IMR-90 (cell line): ENCODE results near the gene BRINP1. TPM values are rescaled to one million over a fixed set of nuclear protein-coding genes. Genes with fewer than 3 reads are reported as not detected.

ENCODE experiments used
- ATAC-seq: fragments of 200-7000 bp; cut with Tn5 transposase; 2 replicates; pipeline ENCODE4 v1.9.1; 2020; ENCODE audit warnings: low read depth, mild to moderate bottlenecking, moderate library complexity
- BruUV-seq: library from RNA; stranded (reverse); fragments of 400-500 nt; replicated peaks from 2 replicates; lab custom pipeline; 2021; lab: Mats Ljungman, UMichigan
- CTCF ChIA-PET: fragments of 300-600 bp; formaldehyde crosslinking; extraction: SDS; loops from one replicate; lab custom pipeline; 2021; ENCODE audit warnings: antibody characterized with exemption; lab: Yijun Ruan, JAX
- POLR2A ChIA-PET: fragments of 300-600 bp; sonication (Branson Sonifier 250); formaldehyde crosslinking; loops from one replicate; lab custom pipeline; 2022; ENCODE audit warnings: antibody characterized with exemption; ENCODE audit not compliant: unreplicated experiment; lab: Charles Lee
- DNase-seq: peaks from one replicate; pipeline ENCODE4 v3.0.0; 2013
- H2AFZ ChIP-seq: replicated peaks from 2 replicates; pipeline ENCODE3; 2013; ENCODE audit warnings: low read length, mild to moderate bottlenecking; ENCODE audit not compliant: poor library complexity
- H2AK5ac ChIP-seq: 2 replicates; pipeline ENCODE4 v1.6.1; 2013; ENCODE audit warnings: low read depth, low read length, inconsistent platforms
- H2AK9ac ChIP-seq: replicated peaks from 2 replicates; pipeline ENCODE3; 2013; ENCODE audit warnings: mild to moderate bottlenecking, low read depth, low read length, moderate library complexity; ENCODE audit not compliant: poor library complexity
- H2BK120ac ChIP-seq: 2 replicates; pipeline ENCODE4 v1.6.1; 2013; ENCODE audit warnings: low read depth, low read length, inconsistent platforms
- H2BK15ac ChIP-seq: 3 replicates; pipeline ENCODE4 v1.6.1; 2013; ENCODE audit warnings: low read depth, low read length, inconsistent platforms
- H2BK20ac ChIP-seq: 2 replicates; pipeline ENCODE4 v1.6.1; 2013; ENCODE audit warnings: low read depth, mild to moderate bottlenecking, inconsistent platforms, low read length, moderate library complexity
- H2BK5ac ChIP-seq: 2 replicates; pipeline ENCODE4 v1.6.1; 2013; ENCODE audit warnings: mild to moderate bottlenecking, low read depth, low read length, inconsistent platforms; ENCODE audit not compliant: poor library complexity, severe bottlenecking
- H3K14ac ChIP-seq: replicated peaks from 2 replicates; pipeline ENCODE4 v1.6.1; 2013; ENCODE audit warnings: low read depth, low read length, inconsistent platforms
- H3K18ac ChIP-seq: 2 replicates; pipeline ENCODE4 v1.6.1; 2013; ENCODE audit warnings: low read depth, low read length, control low read depth
- H3K23ac ChIP-seq: 2 replicates; pipeline ENCODE4 v1.6.1; 2013; ENCODE audit warnings: low read depth, low read length, inconsistent platforms
- H3K27ac ChIP-seq: 2 replicates; pipeline ENCODE4 v1.5.1; 2013; ENCODE audit warnings: mild to moderate bottlenecking, control low read depth, low read length; ENCODE audit not compliant: insufficient read depth
- H3K27me3 ChIP-seq: 2 replicates; pipeline ENCODE4 v1.6.1; 2013; ENCODE audit warnings: low read length; ENCODE audit not compliant: control insufficient read depth, insufficient read depth
- H3K36me3 ChIP-seq: 2 replicates; pipeline ENCODE4 v1.6.1; 2013; ENCODE audit warnings: low read length, mixed read lengths; ENCODE audit not compliant: control insufficient read depth, insufficient read depth
- H3K4ac ChIP-seq: 2 replicates; pipeline ENCODE4 v1.6.1; 2013; ENCODE audit warnings: low read depth, low read length, inconsistent platforms
- H3K4me1 ChIP-seq: 2 replicates; pipeline ENCODE4 v1.6.1; 2013; ENCODE audit warnings: low read length, mixed read lengths; ENCODE audit not compliant: control insufficient read depth, insufficient read depth
- H3K4me2 ChIP-seq: 2 replicates; pipeline ENCODE4 v1.6.1; 2013; ENCODE audit warnings: low read depth, mild to moderate bottlenecking, control low read depth, low read length, moderate library complexity
- H3K4me3 ChIP-seq: 2 replicates; pipeline ENCODE4 v1.5.1; 2013; ENCODE audit warnings: low read depth, mild to moderate bottlenecking, control low read depth, low read length, moderate library complexity; ENCODE audit not compliant: insufficient read depth
- H3K56ac ChIP-seq: 2 replicates; pipeline ENCODE4 v1.6.1; 2013; ENCODE audit warnings: low read length, inconsistent platforms; ENCODE audit not compliant: insufficient read depth; ENCODE audit errors: extremely low read depth
- H3K79me1 ChIP-seq, 2 experiments: 2 replicates each; pipeline ENCODE4 v1.6.1; 2013; ENCODE audit warnings: low read length in 2 of 2, inconsistent platforms in 1 of 2, low read depth in 1 of 2
- H3K9ac ChIP-seq: 2 replicates; pipeline ENCODE4 v1.6.1; 2013; ENCODE audit warnings: low read depth, low read length, control low read depth
- H3K9me1 ChIP-seq: 2 replicates; pipeline ENCODE4 v1.6.1; 2013; ENCODE audit warnings: low read length, inconsistent platforms; ENCODE audit not compliant: insufficient read depth
- H3K9me3 ChIP-seq: 2 replicates; pipeline ENCODE4 v1.6.1; 2013; ENCODE audit warnings: low read length; ENCODE audit not compliant: control insufficient read depth, insufficient read depth
- H4K20me1 ChIP-seq: 2 replicates; pipeline ENCODE4 v1.6.1; 2013; ENCODE audit warnings: low read length, inconsistent platforms; ENCODE audit not compliant: insufficient read depth
- H4K5ac ChIP-seq: 2 replicates; pipeline ENCODE4 v1.6.1; 2013; ENCODE audit warnings: mild to moderate bottlenecking, low read depth, low read length, control low read depth
- H4K8ac ChIP-seq, 2 experiments: 2 replicates each; pipeline ENCODE4 v1.6.1; 2013; ENCODE audit warnings: low read depth in 2 of 2, low read length in 2 of 2, control low read depth in 1 of 2, inconsistent platforms in 1 of 2
- H4K91ac ChIP-seq: 2 replicates; pipeline ENCODE4 v1.6.1; 2013; ENCODE audit warnings: low read depth, low read length, inconsistent platforms; ENCODE audit not compliant: insufficient read depth
- BHLHE40 ChIP-seq: fragments of 150-350 bp; IDR thresholded peaks from 2 replicates; pipeline ENCODE4 v1.6.1; 2016; ENCODE audit warnings: mild to moderate bottlenecking, low read depth, low read length
- CEBPB ChIP-seq: IDR thresholded peaks from 2 replicates; pipeline ENCODE4 v1.6.1; 2012; ENCODE audit warnings: low read depth, low read length, improper control_type of control experiment
- CHD1 ChIP-seq: IDR thresholded peaks from 2 replicates; pipeline ENCODE4 v1.6.1; 2012; ENCODE audit warnings: low read depth, low read length, improper control_type of control experiment
- FOS ChIP-seq: fragments of 150-350 bp; IDR thresholded peaks from 2 replicates; pipeline ENCODE4 v1.6.1; 2016; ENCODE audit warnings: low read depth, low read length
- MAFK ChIP-seq: IDR thresholded peaks from 2 replicates; pipeline ENCODE4 v1.6.1; 2012; ENCODE audit warnings: low read depth, low read length, improper control_type of control experiment
- MAZ ChIP-seq: IDR thresholded peaks from 2 replicates; pipeline ENCODE4 v1.6.1; 2012; ENCODE audit warnings: low read depth, mild to moderate bottlenecking, low read length, improper control_type of control experiment, moderate library complexity, borderline replicate concordance
- MXI1 ChIP-seq: IDR thresholded peaks from 2 replicates; pipeline ENCODE4 v1.6.1; 2012; ENCODE audit warnings: low read depth, mild to moderate bottlenecking, low read length, moderate library complexity, borderline replicate concordance
- NFE2L2 ChIP-seq: fragments of 150-350 bp; IDR thresholded peaks from 2 replicates; pipeline ENCODE4 v1.6.1; 2016; ENCODE audit warnings: low read depth, mild to moderate bottlenecking, low read length
- POLR2A ChIP-seq: IDR thresholded peaks from 2 replicates; pipeline ENCODE4 v1.6.1; 2012; ENCODE audit warnings: mild to moderate bottlenecking, low read depth, low read length
- RAD21 ChIP-seq: IDR thresholded peaks from 2 replicates; pipeline ENCODE4 v1.6.1; 2012; ENCODE audit warnings: low read length, improper control_type of control experiment
- RCOR1 ChIP-seq: IDR thresholded peaks from 2 replicates; pipeline ENCODE4 v1.6.1; 2012; ENCODE audit warnings: mild to moderate bottlenecking, low read length, improper control_type of control experiment; ENCODE audit not compliant: insufficient replicate concordance
- RFX5 ChIP-seq: IDR thresholded peaks from 2 replicates; pipeline ENCODE4 v1.8.0; 2012; ENCODE audit warnings: low read depth, mild to moderate bottlenecking, low read length, moderate library complexity
- SMC3 ChIP-seq: fragments of 150-350 bp; IDR thresholded peaks from 2 replicates; pipeline ENCODE4 v1.6.1; 2016; ENCODE audit warnings: low read depth, mild to moderate bottlenecking, antibody characterized with exemption, low read length, moderate library complexity
- WGBS, 2 experiments: methylation state at CpG; one replicate each; pipeline versions ENCODE4 v1.1.5 to v1.1.7; 2013; ENCODE audit warnings: missing lambda C conversion rate in 2 of 2; ENCODE audit not compliant: insufficient read length in 1 of 2; ENCODE audit errors: extremely low coverage in 2 of 2; 5-methylcytosine and 5-hydroxymethylcytosine counted together
- dilution Hi-C: fragments of 300-500 bp; cut with HindIII; formaldehyde crosslinking; loops from one replicate; pipeline ENCODE4 v1.14.3; 2018; ENCODE audit warnings: low sequenced_read_pairs; ENCODE audit not compliant: unreplicated experiment
- in situ Hi-C: fragments of 300-500 bp; cut with MboI; formaldehyde crosslinking; loops from 3 replicates; pipeline ENCODE4 v1.14.3; 2019; ENCODE audit warnings: low sequenced_read_pairs, inconsistent platforms, mixed read lengths
- intact Hi-C: fragments of 100-400 bp; cut with micrococcal nuclease; formaldehyde crosslinking; loops from 2 replicates; pipeline ENCODE4 v1.10.0; 2022
- polyA plus RNA-seq, 3 experiments: library from polyadenylated mRNA; depleted of rRNA; stranded (reverse); fragments of >200 nt; gene quantifications; 2 replicates each; pipeline ENCODE4 v1.2.3, GENCODE V29; 2012; ENCODE audit warnings: low replicate concordance in 1 of 3
- total RNA-seq: library from RNA; depleted of rRNA; stranded (reverse); fragments of >200 nt; gene quantifications from 2 replicates; pipeline ENCODE4 v1.2.3, GENCODE V29; 2012
- TF ChIP-seq, protein P1 (sequence below): conservative IDR thresholded peaks from 2 replicates; pipeline ENCODE4 v1.5.1; 2012; ENCODE audit warnings: mild to moderate bottlenecking, low read depth, low read length, improper control_type of control experiment
- TF ChIP-seq, protein P2 (sequence below): fragments of 150-350 bp; IDR thresholded peaks from 2 replicates; pipeline ENCODE4 v1.6.1; 2017; ENCODE audit warnings: mild to moderate bottlenecking, antibody characterized with exemption, low read length, low read depth
- TF ChIP-seq, protein P3 (sequence below): fragments of 150-350 bp; IDR thresholded peaks from 2 replicates; pipeline ENCODE4 v1.6.1; 2016; ENCODE audit warnings: low read depth, mild to moderate bottlenecking, low read length, moderate library complexity, borderline replicate concordance

BRINP1 gene
- total and polyA plus RNA-seq, 2 of the 4 experiments (the other 2 are of a cell fraction) = under 0.01 TPM; not detected in 1

DNA sequence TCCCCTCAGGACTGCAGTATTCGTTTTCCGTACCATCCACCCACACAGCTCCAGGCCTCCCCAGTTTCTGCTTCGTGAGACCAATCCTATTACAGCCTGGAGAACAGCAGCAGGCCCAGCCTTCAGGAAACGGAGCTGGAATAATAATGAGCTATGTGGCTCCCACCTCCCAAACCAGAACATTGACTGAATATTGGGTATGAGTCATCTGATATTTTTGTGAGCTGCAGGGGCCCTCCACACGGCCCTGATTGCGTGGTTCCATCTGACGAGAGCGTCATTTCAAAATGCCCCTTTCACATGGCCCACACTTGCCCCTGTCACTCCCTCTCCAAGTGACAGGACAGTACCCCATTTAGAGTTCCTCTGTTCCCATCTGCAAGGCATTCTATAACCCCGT lies 192.0 kb downstream of the BRINP1 start:
- Histone ChIP-seq H2BK15ac (no peak overlapping the region), H3K18ac (no peak overlapping the region), H4K8ac (no peak overlapping the region), H4K91ac (no peak overlapping the region), H3K9ac (no peak overlapping the region), H3K4me3 (no peak overlapping the region), H3K23ac (no peak overlapping the region), H3K56ac (no peak overlapping the region), H2AK9ac (no peak overlapping the region), H3K9me1 (no peaks in the 10 kb centered on the region), H4K5ac (no peak overlapping the region), H2BK20ac (no peak overlapping the region), H3K4me1 (no peaks in the 10 kb centered on the region), H3K4me2 (no peak overlapping the region), H3K27ac (no peak overlapping the region), H3K27me3 (no peaks in the 10 kb centered on the region), H2BK5ac (no peak overlapping the region), H3K79me1 (no peaks in the 10 kb centered on the region), H2AK5ac (no peak overlapping the region), H3K9me3 (peaks cover 21% of the 10 kb centered on the region), H2AFZ (no peak overlapping the region), H4K20me1 (no peaks in the 10 kb centered on the region), H3K4ac (no peak overlapping the region), H3K14ac (no peak overlapping the region), H3K36me3 (no peaks in the 10 kb centered on the region), H2BK120ac (no peak overlapping the region)
- in situ Hi-C loops = no loop called here
- BruUV-seq = no TSS peak
- ATAC-seq (no peak), DNase-seq (no peak)
- ChIA-PET POLR2A (no interaction called here), CTCF (no interaction called here)
- no peak for TF ChIP-seq RFX5
- TF ChIP-seq MXI1 = no peak
- TF ChIP-seq BHLHE40 = no peak
- TF ChIP-seq MAFK = no peak
- no peak for TF ChIP-seq RCOR1
- TF ChIP-seq, protein P1, sequence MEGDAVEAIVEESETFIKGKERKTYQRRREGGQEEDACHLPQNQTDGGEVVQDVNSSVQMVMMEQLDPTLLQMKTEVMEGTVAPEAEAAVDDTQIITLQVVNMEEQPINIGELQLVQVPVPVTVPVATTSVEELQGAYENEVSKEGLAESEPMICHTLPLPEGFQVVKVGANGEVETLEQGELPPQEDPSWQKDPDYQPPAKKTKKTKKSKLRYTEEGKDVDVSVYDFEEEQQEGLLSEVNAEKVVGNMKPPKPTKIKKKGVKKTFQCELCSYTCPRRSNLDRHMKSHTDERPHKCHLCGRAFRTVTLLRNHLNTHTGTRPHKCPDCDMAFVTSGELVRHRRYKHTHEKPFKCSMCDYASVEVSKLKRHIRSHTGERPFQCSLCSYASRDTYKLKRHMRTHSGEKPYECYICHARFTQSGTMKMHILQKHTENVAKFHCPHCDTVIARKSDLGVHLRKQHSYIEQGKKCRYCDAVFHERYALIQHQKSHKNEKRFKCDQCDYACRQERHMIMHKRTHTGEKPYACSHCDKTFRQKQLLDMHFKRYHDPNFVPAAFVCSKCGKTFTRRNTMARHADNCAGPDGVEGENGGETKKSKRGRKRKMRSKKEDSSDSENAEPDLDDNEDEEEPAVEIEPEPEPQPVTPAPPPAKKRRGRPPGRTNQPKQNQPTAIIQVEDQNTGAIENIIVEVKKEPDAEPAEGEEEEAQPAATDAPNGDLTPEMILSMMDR = no peak
- no peak for TF ChIP-seq NFE2L2
- TF ChIP-seq, protein P2, sequence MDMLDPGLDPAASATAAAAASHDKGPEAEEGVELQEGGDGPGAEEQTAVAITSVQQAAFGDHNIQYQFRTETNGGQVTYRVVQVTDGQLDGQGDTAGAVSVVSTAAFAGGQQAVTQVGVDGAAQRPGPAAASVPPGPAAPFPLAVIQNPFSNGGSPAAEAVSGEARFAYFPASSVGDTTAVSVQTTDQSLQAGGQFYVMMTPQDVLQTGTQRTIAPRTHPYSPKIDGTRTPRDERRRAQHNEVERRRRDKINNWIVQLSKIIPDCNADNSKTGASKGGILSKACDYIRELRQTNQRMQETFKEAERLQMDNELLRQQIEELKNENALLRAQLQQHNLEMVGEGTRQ = no peak
- no peak for TF ChIP-seq SMC3
- no peak for TF ChIP-seq CEBPB
- TF ChIP-seq CHD1 = no peak
- TF ChIP-seq FOS = no peak
- TF ChIP-seq, protein P3, sequence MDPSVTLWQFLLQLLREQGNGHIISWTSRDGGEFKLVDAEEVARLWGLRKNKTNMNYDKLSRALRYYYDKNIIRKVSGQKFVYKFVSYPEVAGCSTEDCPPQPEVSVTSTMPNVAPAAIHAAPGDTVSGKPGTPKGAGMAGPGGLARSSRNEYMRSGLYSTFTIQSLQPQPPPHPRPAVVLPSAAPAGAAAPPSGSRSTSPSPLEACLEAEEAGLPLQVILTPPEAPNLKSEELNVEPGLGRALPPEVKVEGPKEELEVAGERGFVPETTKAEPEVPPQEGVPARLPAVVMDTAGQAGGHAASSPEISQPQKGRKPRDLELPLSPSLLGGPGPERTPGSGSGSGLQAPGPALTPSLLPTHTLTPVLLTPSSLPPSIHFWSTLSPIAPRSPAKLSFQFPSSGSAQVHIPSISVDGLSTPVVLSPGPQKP = no peak
- no peak for TF ChIP-seq MAZ
- no peak for TF ChIP-seq POLR2A
- no peak for TF ChIP-seq RAD21
- WGBS, 2 experiments = no CpG with 5 or more reads among the region's 9 CpGs
- intact Hi-C loops = no loop called here
- dilution Hi-C loops = no loop called here
